Caco-2 (cell line): ENCODE data around the gene SLF2. TPM values are rescaled to one million over a fixed set of nuclear protein-coding genes. Genes with fewer than 3 reads are reported as not detected.
A peak's percentile ranks its signal among the peaks of the same experiment; 100 is the strongest.

Source experiments
- BruUV-seq: library from RNA; stranded (reverse); fragments of 400-500 nt; replicated peaks from 2 replicates; lab custom pipeline; 2021; lab: Mats Ljungman, UMichigan
- CTCF ChIA-PET: fragments of 300-600 bp; sonication (Branson Sonifier 250); formaldehyde crosslinking; loops from one replicate; lab custom pipeline; 2022; ENCODE audit warnings: antibody characterized with exemption; lab: Charles Lee
- POLR2A ChIA-PET: fragments of 300-600 bp; sonication (Branson Sonifier 250); formaldehyde crosslinking; loops from one replicate; lab custom pipeline; 2022; ENCODE audit warnings: antibody characterized with exemption; lab: Charles Lee
- DNase-seq, 2 experiments: peaks; one replicate each; pipeline versions ENCODE4 v3.0.0 to v3.0.0-alpha.2; 2020 to 2022
- H3K27me3 ChIP-seq: replicated peaks from 2 replicates; pipeline ENCODE4 v1.6.0; 2011; ENCODE audit warnings: low read length; ENCODE audit not compliant: control insufficient read depth, insufficient read depth
- H3K36me3 ChIP-seq: 2 replicates; pipeline ENCODE4 v1.5.1; 2011; ENCODE audit warnings: low read length; ENCODE audit not compliant: control insufficient read depth, insufficient read depth
- H3K4me1 ChIP-seq: fragments of 250-450 bp; sonication (Bioruptor Pico); 2 replicates; pipeline ENCODE4 v1.5.1; 2020; ENCODE audit warnings: mild to moderate bottlenecking
- H3K4me3 ChIP-seq: 2 replicates; pipeline ENCODE4 v1.5.1; 2011; ENCODE audit warnings: low read depth, mild to moderate bottlenecking, control low read depth, low read length
- H3K9me3 ChIP-seq: fragments of 250-450 bp; sonication (Bioruptor Pico); 2 replicates; pipeline ENCODE4 v1.5.1; 2020; ENCODE audit warnings: mild to moderate bottlenecking, moderate library complexity
- H3K27ac Mint-ChIP-seq: one replicate; pipeline ENCODE4 v1.8.0; 2022; ENCODE audit warnings: mixed read lengths; ENCODE audit not compliant: unreplicated experiment
- H3K27me3 Mint-ChIP-seq: one replicate; pipeline ENCODE4 v1.8.0; 2022; ENCODE audit warnings: mixed read lengths; ENCODE audit not compliant: insufficient read depth, unreplicated experiment
- H3K36me3 Mint-ChIP-seq: one replicate; pipeline ENCODE4 v1.8.0; 2022; ENCODE audit warnings: mild to moderate bottlenecking, mixed read lengths; ENCODE audit not compliant: insufficient read depth, unreplicated experiment
- H3K4me1 Mint-ChIP-seq: one replicate; pipeline ENCODE4 v1.8.0; 2022; ENCODE audit warnings: low read depth, mixed read lengths; ENCODE audit not compliant: unreplicated experiment
- H3K4me3 Mint-ChIP-seq: one replicate; pipeline ENCODE4 v1.8.0; 2022; ENCODE audit warnings: mild to moderate bottlenecking, moderate library complexity, mixed read lengths; ENCODE audit not compliant: unreplicated experiment
- H3K9me3 Mint-ChIP-seq: one replicate; pipeline ENCODE4 v1.8.0; 2022; ENCODE audit warnings: mixed read lengths; ENCODE audit not compliant: unreplicated experiment
- intact Hi-C: fragments of 100-400 bp; cut with micrococcal nuclease; formaldehyde crosslinking; loops from one replicate; pipeline ENCODE4 v1.10.0; 2022; ENCODE audit not compliant: unreplicated experiment
- total RNA-seq: library from RNA; stranded (reverse); gene quantifications from 2 replicates; pipeline ENCODE4 v1.2.3, GENCODE V29; 2022
- TF ChIP-seq, protein P1 (sequence below), 2 experiments: fragments of 200-600 bp in 1 of 2; IDR thresholded peaks; 1 replicate in 1 of 2; 2 replicates in 1 of 2; pipeline versions ENCODE4 v1.5.1 to v1.8.0; 2011 to 2022; ENCODE audit warnings: antibody characterized with exemption in 1 of 2, control low read depth in 1 of 2, inconsistent platforms in 1 of 2, low read depth in 1 of 2, low read length in 1 of 2, mild to moderate bottlenecking in 1 of 2, moderate library complexity in 1 of 2; ENCODE audit not compliant: insufficient read depth in 1 of 2, severe bottlenecking in 1 of 2, unreplicated experiment in 1 of 2

The SLF2 gene
- total RNA-seq, 1 experiment from 2014 or later: 25.2 TPM

DNA sequence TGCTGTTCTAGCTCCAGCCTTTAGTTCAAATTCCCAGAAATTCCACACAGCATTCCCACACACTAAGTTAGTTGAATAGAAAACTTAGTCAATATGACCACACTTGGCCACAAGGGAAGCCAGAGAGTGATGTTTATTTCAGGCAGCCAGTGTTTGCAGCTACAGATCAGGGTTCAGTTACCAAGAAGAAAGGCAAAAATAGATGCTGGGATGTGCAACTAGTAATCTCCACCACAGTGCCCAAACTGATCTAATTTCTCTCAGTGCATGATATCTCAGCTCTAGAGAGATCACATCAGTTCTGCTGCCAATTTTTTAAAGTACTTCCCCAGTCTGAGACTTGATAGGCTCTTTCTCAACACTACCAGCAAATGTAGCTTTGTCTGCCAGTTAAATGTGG lies 17.6 kb downstream of the SLF2 start:
- TF ChIP-seq, protein P1, sequence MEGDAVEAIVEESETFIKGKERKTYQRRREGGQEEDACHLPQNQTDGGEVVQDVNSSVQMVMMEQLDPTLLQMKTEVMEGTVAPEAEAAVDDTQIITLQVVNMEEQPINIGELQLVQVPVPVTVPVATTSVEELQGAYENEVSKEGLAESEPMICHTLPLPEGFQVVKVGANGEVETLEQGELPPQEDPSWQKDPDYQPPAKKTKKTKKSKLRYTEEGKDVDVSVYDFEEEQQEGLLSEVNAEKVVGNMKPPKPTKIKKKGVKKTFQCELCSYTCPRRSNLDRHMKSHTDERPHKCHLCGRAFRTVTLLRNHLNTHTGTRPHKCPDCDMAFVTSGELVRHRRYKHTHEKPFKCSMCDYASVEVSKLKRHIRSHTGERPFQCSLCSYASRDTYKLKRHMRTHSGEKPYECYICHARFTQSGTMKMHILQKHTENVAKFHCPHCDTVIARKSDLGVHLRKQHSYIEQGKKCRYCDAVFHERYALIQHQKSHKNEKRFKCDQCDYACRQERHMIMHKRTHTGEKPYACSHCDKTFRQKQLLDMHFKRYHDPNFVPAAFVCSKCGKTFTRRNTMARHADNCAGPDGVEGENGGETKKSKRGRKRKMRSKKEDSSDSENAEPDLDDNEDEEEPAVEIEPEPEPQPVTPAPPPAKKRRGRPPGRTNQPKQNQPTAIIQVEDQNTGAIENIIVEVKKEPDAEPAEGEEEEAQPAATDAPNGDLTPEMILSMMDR (IDR thresholded peaks at IDR 0.05; ENCODE audit: insufficient read depth in 1 of 2, low read depth in 1 of 2, low read length in 1 of 2, severe bottlenecking in 1 of 2, unreplicated experiment in 1 of 2): peak in 1 of 2 experiments; percentile 12
- no peaks in the 10 kb centered on the region for H3K9me3 Mint-ChIP-seq
- no peaks in the 10 kb centered on the region for H3K9me3 ChIP-seq
- no peaks in the 10 kb centered on the region for H3K4me1 Mint-ChIP-seq
- DNase-seq: no peak
- H3K36me3 Mint-ChIP-seq: peaks cover 47% of the 10 kb centered on the region
- H3K4me3 ChIP-seq: no peak overlapping the region
- POLR2A ChIA-PET: no interaction called here
- BruUV-seq: no TSS peak
- no peaks in the 10 kb centered on the region for H3K27me3 ChIP-seq
- no peaks in the 10 kb centered on the region for H3K27me3 Mint-ChIP-seq
- intact Hi-C loops: loop anchor here (5.0 kb wide), 1 partner anchor 82 kb away; no protein-coding TSS in a partner anchor
- CTCF ChIA-PET: interaction anchor here (0.6 kb wide), 1 partner anchor 102 kb away, joined by 9 read pairs; no protein-coding TSS in a partner anchor
- 0 out of 2 replicates have a peak, but pooled peaks cover 1% of the 10 kb centered on the region for H3K36me3 ChIP-seq
- no peak overlapping the region for H3K27ac Mint-ChIP-seq
- H3K4me1 ChIP-seq: 0 out of 2 replicates have a peak, but pooled peaks cover 3% of the 10 kb centered on the region
- H3K4me3 Mint-ChIP-seq: no peak overlapping the region

DNA sequence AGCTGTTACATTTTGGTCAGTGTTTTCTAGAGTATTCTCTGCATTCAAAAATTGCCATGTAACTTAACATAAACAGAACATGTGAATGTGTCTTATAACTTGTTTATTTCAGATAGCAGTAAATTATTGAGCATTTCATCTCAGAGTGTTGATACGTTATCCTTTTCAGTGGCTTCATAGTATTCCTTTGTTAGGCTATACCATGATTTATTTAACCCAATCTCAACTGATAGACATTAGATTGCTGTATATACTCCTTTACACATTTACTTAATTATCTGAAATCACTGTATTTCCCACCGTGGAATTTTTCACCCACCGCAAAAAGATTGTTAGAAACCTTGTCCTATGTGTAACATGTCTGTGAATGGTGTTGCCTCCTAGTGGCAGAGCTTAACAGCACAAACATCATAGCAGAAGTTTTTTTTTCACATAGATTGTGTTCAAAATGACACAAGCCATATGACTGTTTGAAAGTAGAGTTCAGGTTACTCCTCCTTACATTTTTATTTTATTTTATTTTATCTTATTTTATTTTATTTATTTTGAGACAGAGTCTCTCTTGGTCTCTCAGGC lies 21.4 kb downstream of the SLF2 start:
- Mint-ChIP-seq H3K4me1 (no peaks in the 10 kb centered on the region), H3K27me3 (no peaks in the 10 kb centered on the region), H3K9me3 (no peaks in the 10 kb centered on the region), H3K27ac (no peak overlapping the region), H3K36me3 (peaks cover 32% of the 10 kb centered on the region), H3K4me3 (no peak overlapping the region)
- no peak overlapping the region for H3K4me3 ChIP-seq
- ChIA-PET CTCF (no interaction called here), POLR2A (no interaction called here)
- BruUV-seq: no TSS peak
- H3K9me3 ChIP-seq: no peaks in the 10 kb centered on the region
- TF ChIP-seq, protein P1 (IDR thresholded peaks at IDR 0.05; ENCODE audit: insufficient read depth in 1 of 2, low read depth in 1 of 2, low read length in 1 of 2, severe bottlenecking in 1 of 2, unreplicated experiment in 1 of 2): peak; percentile 55 to 75
- no peaks in the 10 kb centered on the region for H3K4me1 ChIP-seq
- no peaks in the 10 kb centered on the region for H3K27me3 ChIP-seq
- intact Hi-C loops: loop anchor here (5.0 kb wide), 1 partner anchor 78 kb away; no protein-coding TSS in a partner anchor
- no peak for DNase-seq
- 0 out of 2 replicates have a peak, but pooled peaks cover 1% of the 10 kb centered on the region for H3K36me3 ChIP-seq

DNA sequence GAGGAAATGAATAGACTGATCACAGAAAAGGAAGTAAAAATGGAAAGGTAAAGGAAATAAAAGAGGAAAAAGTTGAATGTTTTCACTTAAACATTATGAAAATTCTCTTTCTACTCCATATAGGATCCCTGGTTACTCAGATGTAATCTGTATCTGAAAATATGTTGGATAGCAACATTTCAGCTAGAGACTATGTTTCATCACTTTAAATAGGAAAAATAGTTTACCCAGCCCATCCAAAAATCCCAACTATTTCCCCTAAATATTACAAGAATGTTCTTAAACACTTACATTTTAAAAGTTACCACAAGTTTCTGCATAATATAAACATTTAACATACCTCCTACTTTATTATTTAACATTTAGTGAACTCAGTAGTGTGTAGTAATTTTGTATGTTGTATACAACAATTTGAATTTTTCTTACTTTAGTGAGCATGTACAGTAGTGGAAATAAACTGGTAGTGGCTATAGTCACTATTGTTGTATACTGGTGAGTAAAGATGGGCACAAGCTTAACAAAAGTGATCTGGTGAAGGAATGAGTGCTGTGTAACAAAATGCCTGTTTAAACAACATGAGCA lies 27.1 kb downstream of the SLF2 start:
- Mint-ChIP-seq H3K27ac (no peak overlapping the region), H3K36me3 (peaks cover 49% of the 10 kb centered on the region), H3K4me3 (no peak overlapping the region), H3K4me1 (no peaks in the 10 kb centered on the region), H3K9me3 (no peaks in the 10 kb centered on the region), H3K27me3 (no peaks in the 10 kb centered on the region)
- Histone ChIP-seq H3K4me3 (no peak overlapping the region), H3K27me3 (no peaks in the 10 kb centered on the region), H3K4me1 (no peaks in the 10 kb centered on the region), H3K36me3 (peaks cover 1% of the 10 kb centered on the region; the same call in 1 of the 2 replicates), H3K9me3 (no peaks in the 10 kb centered on the region)
- CTCF ChIA-PET: no interaction called here
- BruUV-seq: TSS peak; percentile 29
- DNase-seq: no peak
- TF ChIP-seq, protein P1 (IDR thresholded peaks at IDR 0.05; ENCODE audit: insufficient read depth in 1 of 2, low read depth in 1 of 2, low read length in 1 of 2, severe bottlenecking in 1 of 2, unreplicated experiment in 1 of 2): no peak
- intact Hi-C loops: no loop called here
- POLR2A ChIA-PET: no interaction called here
